Nephron progenitor cell (in vitro differentiated cells): ENCODE data around the gene DMWD.

Experiments used
- DNase-seq: peaks from one replicate; pipeline ENCODE4 v3.0.0; 2021
- H3K27ac Mint-ChIP-seq: 2 replicates; pipeline ENCODE4 v1.8.0; 2021; ENCODE audit warnings: mild to moderate bottlenecking, moderate library complexity, mixed read lengths
- H3K27me3 Mint-ChIP-seq: 2 replicates; pipeline ENCODE4 v1.8.0; 2021; ENCODE audit warnings: mild to moderate bottlenecking, low read depth, mixed read lengths; ENCODE audit not compliant: poor library complexity
- H3K36me3 Mint-ChIP-seq: 2 replicates; pipeline ENCODE4 v1.8.0; 2021; ENCODE audit warnings: low read depth, mixed read lengths
- H3K4me1 Mint-ChIP-seq: 2 replicates; pipeline ENCODE4 v1.8.0; 2021; ENCODE audit warnings: mixed read lengths
- H3K4me3 Mint-ChIP-seq: 2 replicates; pipeline ENCODE4 v1.8.0; 2021; ENCODE audit warnings: mild to moderate bottlenecking, moderate library complexity, mixed read lengths
- H3K9me3 Mint-ChIP-seq: 2 replicates; pipeline ENCODE4 v1.8.0; 2021; ENCODE audit warnings: mild to moderate bottlenecking, moderate library complexity, mixed read lengths
- TF ChIP-seq, protein P1 (sequence below): fragments of 200-600 bp; sonication (generic); IDR thresholded peaks from 2 replicates; pipeline ENCODE4 v1.5.0; 2021; ENCODE audit warnings: antibody characterized with exemption

DMWD gene

DNA sequence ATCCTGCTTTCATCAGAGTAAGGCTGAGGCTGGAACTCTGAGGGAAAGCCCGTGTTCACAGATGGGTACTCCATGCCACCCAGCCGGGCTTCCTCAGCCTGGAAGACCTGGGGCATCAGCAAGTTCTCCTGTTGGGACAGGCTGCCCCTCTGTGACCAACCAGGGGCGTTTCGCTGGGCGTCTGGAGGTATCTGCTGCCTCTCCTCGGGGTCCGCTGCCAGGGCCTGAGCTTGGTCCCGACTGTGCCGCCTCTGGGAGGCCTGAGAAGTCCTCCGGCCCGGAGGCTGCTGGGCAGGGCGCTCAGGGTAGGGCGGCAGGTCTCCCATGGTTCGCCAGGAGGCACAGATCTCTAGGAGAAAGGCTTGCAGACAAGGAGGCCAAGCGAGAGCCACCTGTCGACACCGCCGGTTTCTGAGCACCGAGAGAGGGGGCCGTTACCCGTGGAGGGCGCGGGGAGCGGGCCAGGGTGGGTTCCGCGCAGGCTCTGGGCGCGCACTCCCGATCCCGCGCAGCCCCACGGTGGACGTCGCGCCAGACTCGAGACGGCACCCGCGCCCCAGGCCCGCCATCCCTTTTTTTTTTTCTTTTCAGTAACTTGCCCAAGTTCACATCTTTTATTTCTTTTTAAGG, 22.3 kb upstream of the DMWD start, which contains the start of gene RSPH6A:
RSPH6A (minus strand) TSS at position 458 of the 630 bp plus-strand sequence; CDS start at position 326, 132 bp downstream.
- peak; percentile 30 for DNase-seq
- H3K4me3 Mint-ChIP-seq = peak within 1 kb of the TSS; percentile 87
- peak within 1 kb of the TSS; percentile 54 for H3K27ac Mint-ChIP-seq
- no peaks in the 10 kb centered on the region for H3K36me3 Mint-ChIP-seq
- peaks cover 6% of the 10 kb centered on the region for H3K27me3 Mint-ChIP-seq
- no peaks in the 10 kb centered on the region for H3K9me3 Mint-ChIP-seq
- TF ChIP-seq, protein P1, sequence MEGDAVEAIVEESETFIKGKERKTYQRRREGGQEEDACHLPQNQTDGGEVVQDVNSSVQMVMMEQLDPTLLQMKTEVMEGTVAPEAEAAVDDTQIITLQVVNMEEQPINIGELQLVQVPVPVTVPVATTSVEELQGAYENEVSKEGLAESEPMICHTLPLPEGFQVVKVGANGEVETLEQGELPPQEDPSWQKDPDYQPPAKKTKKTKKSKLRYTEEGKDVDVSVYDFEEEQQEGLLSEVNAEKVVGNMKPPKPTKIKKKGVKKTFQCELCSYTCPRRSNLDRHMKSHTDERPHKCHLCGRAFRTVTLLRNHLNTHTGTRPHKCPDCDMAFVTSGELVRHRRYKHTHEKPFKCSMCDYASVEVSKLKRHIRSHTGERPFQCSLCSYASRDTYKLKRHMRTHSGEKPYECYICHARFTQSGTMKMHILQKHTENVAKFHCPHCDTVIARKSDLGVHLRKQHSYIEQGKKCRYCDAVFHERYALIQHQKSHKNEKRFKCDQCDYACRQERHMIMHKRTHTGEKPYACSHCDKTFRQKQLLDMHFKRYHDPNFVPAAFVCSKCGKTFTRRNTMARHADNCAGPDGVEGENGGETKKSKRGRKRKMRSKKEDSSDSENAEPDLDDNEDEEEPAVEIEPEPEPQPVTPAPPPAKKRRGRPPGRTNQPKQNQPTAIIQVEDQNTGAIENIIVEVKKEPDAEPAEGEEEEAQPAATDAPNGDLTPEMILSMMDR = no peak
- H3K4me1 Mint-ChIP-seq = peaks cover 40% of the 10 kb centered on the region

DNA sequence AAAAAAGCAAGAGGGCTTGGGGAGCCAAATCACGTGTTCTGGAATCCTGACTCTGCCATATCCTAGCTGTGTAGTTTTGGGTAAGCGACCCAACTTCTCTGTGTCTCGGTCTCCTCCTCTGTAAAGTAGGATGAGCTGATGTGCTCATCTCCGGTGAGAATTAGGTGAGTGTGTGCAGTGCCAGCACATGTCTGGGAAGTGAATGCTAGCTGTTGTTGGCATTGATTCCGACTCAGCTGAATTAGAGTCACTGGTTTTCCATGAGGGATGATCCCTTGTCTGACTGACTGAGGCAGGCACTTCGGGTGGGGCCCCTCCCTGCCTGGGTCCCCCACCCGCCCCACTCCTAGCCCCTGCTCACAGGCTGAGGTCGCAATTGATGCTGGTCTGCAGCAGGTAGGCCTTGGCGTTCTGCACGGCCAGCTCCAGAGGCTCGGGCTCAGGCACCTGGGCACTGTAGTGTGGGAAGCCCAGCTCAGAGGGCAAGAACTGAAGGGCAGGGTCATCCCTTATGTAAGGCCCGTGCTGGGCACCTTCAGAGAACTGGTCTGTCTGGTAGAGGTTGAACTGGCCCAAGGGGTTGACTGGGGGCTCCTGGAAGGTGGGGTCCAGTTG, 21.6 kb upstream of the DMWD start:
- Mint-ChIP-seq H3K36me3 (no peaks in the 10 kb centered on the region), H3K27ac (no peak overlapping the region), H3K4me3 (peak overlapping the region; percentile 75), H3K4me1 (peaks cover 39% of the 10 kb centered on the region), H3K9me3 (no peaks in the 10 kb centered on the region), H3K27me3 (peaks cover 9% of the 10 kb centered on the region)
- DNase-seq = no peak
- TF ChIP-seq, protein P1 = no peak

DNA sequence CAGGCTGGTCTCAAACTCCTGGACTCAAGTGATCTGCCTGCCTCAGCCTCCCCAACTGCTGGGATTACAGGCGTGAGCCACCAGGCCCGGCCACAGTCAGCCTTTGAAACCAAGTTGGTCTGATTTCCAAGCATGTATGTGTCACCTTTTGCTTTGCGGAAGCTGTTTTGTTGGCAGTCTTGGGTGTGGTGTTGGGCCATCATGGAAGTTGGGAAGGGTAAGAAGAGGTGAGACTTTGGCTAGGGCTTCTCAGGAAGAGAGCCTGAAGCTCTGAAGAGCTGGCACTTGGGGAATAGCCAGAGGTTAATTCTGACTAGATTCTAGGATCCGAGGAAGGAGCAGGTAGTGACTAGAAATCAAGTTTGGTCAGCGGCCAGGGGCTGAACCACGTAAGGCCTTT, 19.7 kb upstream of the DMWD start:
- Mint-ChIP-seq H3K9me3 (no peaks in the 10 kb centered on the region), H3K36me3 (no peaks in the 10 kb centered on the region), H3K4me1 (peaks cover 23% of the 10 kb centered on the region), H3K27me3 (peaks cover 9% of the 10 kb centered on the region), H3K27ac (no peak overlapping the region), H3K4me3 (peak overlapping the region; percentile 37)
- no peak for DNase-seq
- TF ChIP-seq, protein P1 = no peak

DNA sequence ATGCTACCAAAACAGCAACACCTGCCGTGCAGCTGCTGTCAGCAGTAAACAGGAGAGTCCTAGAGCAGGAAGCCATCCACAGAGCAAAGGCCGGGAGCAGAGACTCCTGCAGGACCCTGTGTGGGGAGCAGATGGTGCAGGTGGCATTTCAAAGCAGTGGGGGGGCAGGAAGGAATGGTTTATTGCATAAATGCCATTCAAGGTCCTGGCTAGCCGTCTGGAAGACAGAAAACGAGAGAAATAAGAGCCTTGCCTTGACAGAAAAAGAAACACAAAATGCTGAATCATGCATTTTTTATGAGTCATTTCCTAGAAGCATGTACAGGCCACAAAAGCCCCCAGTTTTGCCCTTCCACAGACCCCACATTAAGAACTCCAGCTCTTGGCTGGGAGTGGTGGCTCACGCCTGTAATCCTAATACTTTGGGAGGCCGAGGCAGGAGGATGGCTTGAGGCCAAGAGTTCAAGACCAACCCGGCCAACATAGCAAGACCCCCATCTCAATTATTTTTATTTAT, 17.1 kb upstream of the DMWD start:
- no peak for DNase-seq
- H3K36me3 Mint-ChIP-seq = no peaks in the 10 kb centered on the region
- H3K27ac Mint-ChIP-seq = peak overlapping the region; percentile 8
- TF ChIP-seq, protein P1 = no peak
- H3K4me3 Mint-ChIP-seq = no peak overlapping the region
- H3K9me3 Mint-ChIP-seq = no peaks in the 10 kb centered on the region
- H3K4me1 Mint-ChIP-seq = peaks cover 18% of the 10 kb centered on the region
- peaks cover 12% of the 10 kb centered on the region for H3K27me3 Mint-ChIP-seq

DNA sequence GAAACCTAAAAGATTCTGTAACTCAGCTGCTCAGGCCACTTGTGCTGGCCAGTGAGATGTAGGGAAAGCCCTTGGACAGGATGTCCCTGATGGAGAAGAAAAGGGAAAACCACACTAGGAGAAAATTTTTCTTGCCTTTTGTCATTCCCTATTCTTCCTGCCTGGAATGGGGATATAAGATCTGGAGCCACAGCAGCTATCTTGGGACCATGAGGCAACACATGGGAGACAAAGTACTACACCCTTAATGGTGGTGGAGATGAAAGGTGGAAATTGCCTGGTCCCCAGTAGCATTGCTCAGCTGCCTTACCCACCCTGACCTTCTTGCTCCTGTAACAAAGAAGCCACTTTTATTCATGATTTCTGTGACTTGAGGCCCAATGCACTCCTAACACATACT, 13.1 kb upstream of the DMWD start:
- Mint-ChIP-seq H3K36me3 (no peaks in the 10 kb centered on the region), H3K27ac (no peak overlapping the region), H3K9me3 (no peaks in the 10 kb centered on the region), H3K27me3 (peaks cover 7% of the 10 kb centered on the region), H3K4me3 (no peak overlapping the region), H3K4me1 (peaks cover 37% of the 10 kb centered on the region)
- no peak for DNase-seq
- TF ChIP-seq, protein P1 = no peak

DNA sequence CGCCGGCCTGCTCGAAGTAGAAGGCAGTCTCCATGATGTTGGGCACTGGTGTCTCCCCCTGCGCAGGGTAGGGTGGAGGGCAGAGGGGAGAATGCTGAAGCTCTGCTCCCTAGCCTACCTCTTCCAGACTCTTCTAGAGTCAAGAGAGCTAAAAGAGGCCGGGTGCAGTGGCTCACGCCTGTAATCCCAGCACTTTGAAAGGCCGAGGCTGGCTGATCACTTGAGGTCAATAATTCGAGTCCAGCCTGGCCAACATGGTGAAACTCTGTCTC, 12.2 kb upstream of the DMWD start:
- H3K4me3 Mint-ChIP-seq = no peak overlapping the region
- TF ChIP-seq, protein P1 = no peak
- H3K27ac Mint-ChIP-seq = no peak overlapping the region
- no peak for DNase-seq
- H3K9me3 Mint-ChIP-seq = no peaks in the 10 kb centered on the region
- H3K27me3 Mint-ChIP-seq = peaks cover 7% of the 10 kb centered on the region
- no peaks in the 10 kb centered on the region for H3K36me3 Mint-ChIP-seq
- H3K4me1 Mint-ChIP-seq = peaks cover 41% of the 10 kb centered on the region
